NCI-H2196 (cell line): ENCODE results near the gene DCTN3.
A peak's percentile ranks its signal among the peaks of the same experiment; 100 is the strongest.
"Not testable (repeated sequence)": the region's sequence is repeated elsewhere in the genome, so short reads cannot be mapped to it uniquely, and the experiment has no call there.

ENCODE experiments used
- DNase-seq: peaks from one replicate; lab custom pipeline; 2025; ENCODE audit not compliant: unreplicated experiment; lab: John Stamatoyannopoulos, UW

DCTN3 gene

GRCh38 chr9:34647084-34647403 is 26.7 kb upstream of the DCTN3 start:
- no peak for DNase-seq

- peak; percentile 94 for DNase-seq
Observed at GRCh38 chr9:34646211-34647083, 26.2 kb upstream of the DCTN3 start, which contains the start of gene GALT. GALT (plus strand) TSS chr9:34646675; CDS start chr9:34646705, 30 bp downstream.

- DNase-seq = no peak
Observed at GRCh38 chr9:34644766-34645314, 24.5 kb upstream of the DCTN3 start.

- DNase-seq = no peak
Observed at GRCh38 chr9:34642679-34643078, 22.4 kb upstream of the DCTN3 start.

GRCh38 chr9:34639322-34639721 is 19.0 kb upstream of the DCTN3 start:
- not testable (repeated sequence) for DNase-seq

GRCh38 chr9:34638138-34638445 is 17.8 kb upstream of the DCTN3 start:
- DNase-seq = no peak

GRCh38 chr9:34637356-34638137 is 17.3 kb upstream of the DCTN3 start, which contains the start of gene SIGMAR1:
SIGMAR1 (minus strand) TSS chr9:34637787; CDS start chr9:34637697, 90 bp downstream.
- peak; percentile 92 for DNase-seq

GRCh38 chr9:34636791-34637355 is 16.6 kb upstream of the DCTN3 start:
- no peak for DNase-seq

GRCh38 chr9:34635556-34635955 is 15.3 kb upstream of the DCTN3 start:
- no peak for DNase-seq

- no peak for DNase-seq
Observed at GRCh38 chr9:34634551-34635248, 14.4 kb upstream of the DCTN3 start.

- DNase-seq = peak; percentile 61
Observed at GRCh38 chr9:34633851-34634550, 13.7 kb upstream of the DCTN3 start.

- DNase-seq = no peak
Observed at GRCh38 chr9:34633166-34633565, 12.9 kb upstream of the DCTN3 start.

- DNase-seq = peak; percentile 40
Observed at GRCh38 chr9:34630402-34631154, 10.3 kb upstream of the DCTN3 start.

- DNase-seq = no peak
Observed at GRCh38 chr9:34629491-34629808, 9.2 kb upstream of the DCTN3 start.

GRCh38 chr9:34628656-34629490 is 8.6 kb upstream of the DCTN3 start, which contains the start of gene ARID3C:
ARID3C (minus strand) TSS chr9:34629066; CDS start chr9:34628014, 1,052 bp downstream.
- DNase-seq = peak; percentile 65

GRCh38 chr9:34627716-34628655 is 7.7 kb upstream of the DCTN3 start:
- no peak for DNase-seq

GRCh38 chr9:34625186-34625486 is 4.8 kb upstream of the DCTN3 start:
- no peak for DNase-seq
